ENCODE measurements around the gene MCHR1.

DNA sequence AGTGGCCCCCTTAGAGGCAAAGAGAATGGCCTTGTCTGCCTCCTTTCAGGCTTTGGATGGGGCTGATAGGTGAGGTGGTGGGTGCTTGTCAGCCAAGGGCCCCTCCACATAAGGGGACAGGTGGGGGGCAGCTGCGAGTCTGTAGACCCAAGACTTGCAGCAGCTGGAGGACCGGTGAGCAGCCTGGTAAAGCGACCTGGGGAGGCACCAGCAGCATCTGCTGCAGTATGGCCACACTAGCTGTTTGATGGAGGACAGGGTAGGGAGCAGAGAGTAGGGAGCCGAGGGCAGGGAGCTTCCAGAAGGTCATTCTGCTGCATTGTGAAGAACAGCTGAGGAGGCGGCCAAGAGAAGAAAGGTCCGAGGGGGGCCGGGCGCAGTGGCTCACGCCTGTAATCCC lies 25.9 kb upstream of the MCHR1 start:
- no peak for TF ChIP-seq CTCF (IDR thresholded peaks at IDR 0.05; ENCODE audit: poor library complexity, severe bottlenecking)
- no peak for TF ChIP-seq TAF1 (IDR thresholded peaks at IDR 0.05; ENCODE audit: low read depth)

Measured in neural cell (in vitro differentiated cells).